Liver (tissue), 9 donors: ENCODE measurements around the gene SFMBT2. TPM values are rescaled to one million over a fixed set of nuclear protein-coding genes. Genes with fewer than 3 reads are reported as not detected.

Source experiments
- DNase-seq: peaks from one replicate; pipeline ENCODE4 v3.0.0-alpha.2; 2017; ENCODE audit warnings: low spot score
- H3K27ac ChIP-seq, 2 donors: one replicate each; pipeline ENCODE4 v1.7.0; 2013; ENCODE audit warnings: inconsistent platforms in 2 of 2, low read length in 2 of 2, control low read depth in 1 of 2, low read depth in 1 of 2, mild to moderate bottlenecking in 1 of 2
- H3K27me3 ChIP-seq, 4 donors: one replicate each; pipeline versions ENCODE4 v1.6.1 to v1.7.0; 2013; ENCODE audit warnings: low read length in 3 of 4, inconsistent platforms in 1 of 4, mild to moderate bottlenecking in 1 of 4, moderate library complexity in 1 of 4; ENCODE audit not compliant: control insufficient read depth in 4 of 4, insufficient read depth in 4 of 4
- H3K36me3 ChIP-seq, 4 donors: one replicate each; pipeline versions ENCODE4 v1.6.1 to v1.7.0; 2013; ENCODE audit warnings: low read length in 3 of 4, mild to moderate bottlenecking in 3 of 4, low read depth in 1 of 4, moderate library complexity in 1 of 4; ENCODE audit not compliant: control insufficient read depth in 4 of 4, insufficient read depth in 3 of 4
- H3K4me1 ChIP-seq, 4 donors: one replicate each; pipeline versions ENCODE4 v1.6.1 to v1.7.0; 2013; ENCODE audit warnings: low read length in 3 of 4, mild to moderate bottlenecking in 3 of 4, moderate library complexity in 1 of 4; ENCODE audit not compliant: control insufficient read depth in 4 of 4, insufficient read depth in 4 of 4
- H3K4me3 ChIP-seq, 3 donors: one replicate each; pipeline versions ENCODE4 v1.6.1 to v1.7.0; 2013; ENCODE audit warnings: low read length in 3 of 3, control low read depth in 1 of 3, low read depth in 1 of 3, mild to moderate bottlenecking in 1 of 3
- H3K9ac ChIP-seq, 2 donors: one replicate each; pipeline ENCODE4 v1.7.0; 2013; ENCODE audit warnings: low read length in 2 of 2, mild to moderate bottlenecking in 2 of 2, moderate library complexity in 2 of 2, control low read depth in 1 of 2, low read depth in 1 of 2
- H3K9me3 ChIP-seq, 4 donors: one replicate each; pipeline versions ENCODE4 v1.6.1 to v1.7.0; 2013; ENCODE audit warnings: low read length in 3 of 4; ENCODE audit not compliant: control insufficient read depth in 4 of 4
- EGR1 ChIP-seq, 2 donors: IDR thresholded peaks; 2 replicates each; pipeline ENCODE4 v1.6.1; 2016 to 2018; ENCODE audit warnings: antibody characterized with exemption in 2 of 2, low read depth in 2 of 2
- FOXA1 ChIP-seq: IDR thresholded peaks from 2 replicates; pipeline ENCODE4 v1.6.1; 2016; ENCODE audit warnings: antibody characterized with exemption
- FOXA2 ChIP-seq: IDR thresholded peaks from 2 replicates; pipeline ENCODE4 v1.6.1; 2016; ENCODE audit warnings: antibody characterized with exemption
- GABPA ChIP-seq, 2 donors: IDR thresholded peaks in 1 of 2; conservative IDR thresholded peaks in 1 of 2; 2 replicates each; pipeline ENCODE4 v1.6.1; 2016; ENCODE audit warnings: antibody characterized with exemption in 2 of 2, mild to moderate bottlenecking in 1 of 2, moderate library complexity in 1 of 2
- HNF4A ChIP-seq, 2 donors: conservative IDR thresholded peaks; 2 replicates each; pipeline ENCODE4 v1.6.1; 2016; ENCODE audit warnings: antibody characterized with exemption in 2 of 2, mild to moderate bottlenecking in 2 of 2
- JUND ChIP-seq, 2 donors: IDR thresholded peaks; 2 replicates each; pipeline ENCODE4 v1.6.1; 2016; ENCODE audit warnings: antibody characterized with exemption in 2 of 2
- NR2F2 ChIP-seq: IDR thresholded peaks from 2 replicates; pipeline ENCODE4 v1.6.1; 2016; ENCODE audit warnings: antibody characterized with exemption
- RXRA ChIP-seq, 2 donors: IDR thresholded peaks; 2 replicates each; pipeline ENCODE4 v1.6.1; 2017 to 2018; ENCODE audit warnings: antibody characterized with exemption in 2 of 2, mild to moderate bottlenecking in 1 of 2
- TAF1 ChIP-seq: conservative IDR thresholded peaks from 2 replicates; pipeline ENCODE4 v1.6.1; 2016; ENCODE audit warnings: antibody characterized with exemption, mild to moderate bottlenecking
- YY1 ChIP-seq: IDR thresholded peaks from 2 replicates; pipeline ENCODE4 v1.6.1; 2016; ENCODE audit warnings: antibody characterized with exemption, mild to moderate bottlenecking
- WGBS: extraction: QIAGEN DNeasy Blood & Tissue Kit; methylation state at CpG from one replicate; pipeline ENCODE4 v1.1.7; 2013; 5-methylcytosine and 5-hydroxymethylcytosine counted together
- polyA plus RNA-seq, 2 donors: library from polyadenylated mRNA; stranded (reverse) in 1 of 2; unstranded in 1 of 2; fragments of 200-250 nt in 1 of 2; fragments of >200 nt in 1 of 2; fragmentation: Nextera tagmentation in 1 of 2; extraction: Ambion mirVana in 1 of 2; gene quantifications; one replicate each; pipeline versions ENCODE4 v1.2.1 to v1.2.3, GENCODE V29; 2013 to 2015
- total RNA-seq, 2 donors: library from RNA; depleted of rRNA; stranded (reverse); fragments of >200 nt; gene quantifications; one replicate each; pipeline ENCODE4 v1.2.3, GENCODE V29; 2014
- TF ChIP-seq, protein P1 (sequence below): IDR thresholded peaks from 2 replicates; pipeline ENCODE4 v1.6.1; 2016; ENCODE audit warnings: antibody characterized with exemption
- TF ChIP-seq, protein P2 (sequence below): IDR thresholded peaks from 2 replicates; pipeline ENCODE4 v1.6.1; 2016; ENCODE audit warnings: antibody characterized with exemption, mild to moderate bottlenecking
- TF ChIP-seq, protein P3 (sequence below): fragments of 150-350 bp; IDR thresholded peaks from 2 replicates; pipeline ENCODE4 v1.5.1; 2017; ENCODE audit warnings: improper control_type of control experiment, low read depth, low read length; ENCODE audit not compliant: missing input control
- TF ChIP-seq, protein P4 (sequence below): IDR thresholded peaks from 2 replicates; pipeline ENCODE4 v1.6.1; 2016; ENCODE audit warnings: antibody characterized with exemption
- TF ChIP-seq, protein P5 (sequence below): IDR thresholded peaks from 2 replicates; pipeline ENCODE4 v1.6.1; 2016; ENCODE audit warnings: antibody characterized with exemption
- donor health status: healthy.
- donor health status: healthy.
- donor health status: healthy.
- donor health status: healthy.
- donor health status: healthy.

Gene SFMBT2
- total and polyA plus RNA-seq, 4 donors: 0.46 to 2.8 (median 1.5) TPM

DNA sequence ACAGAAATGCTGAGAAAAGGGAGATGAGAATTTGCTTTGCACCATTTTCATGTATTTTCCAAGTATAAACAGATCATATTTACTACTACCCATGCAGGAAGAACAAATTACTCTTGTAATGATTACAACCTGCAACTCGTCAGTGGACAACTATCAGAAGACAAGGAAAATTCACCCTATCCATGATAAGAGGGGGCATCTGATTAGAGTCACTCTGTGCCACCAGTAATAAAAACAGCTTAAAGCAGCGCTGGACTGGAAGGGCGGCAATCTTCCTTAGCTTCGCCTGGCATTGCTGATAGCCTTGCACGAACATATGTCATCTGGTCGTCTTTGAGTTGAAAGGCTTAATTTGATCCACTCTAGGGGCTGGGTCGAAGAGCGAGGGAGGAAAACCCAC is 162.7 kb downstream of the SFMBT2 start (continued):
- TF ChIP-seq FOXA1 (no peak), EGR1 (IDR thresholded peaks at IDR 0.05; ENCODE audit: low read depth in 2 of 2) (no peak)
- TF ChIP-seq, protein P1, sequence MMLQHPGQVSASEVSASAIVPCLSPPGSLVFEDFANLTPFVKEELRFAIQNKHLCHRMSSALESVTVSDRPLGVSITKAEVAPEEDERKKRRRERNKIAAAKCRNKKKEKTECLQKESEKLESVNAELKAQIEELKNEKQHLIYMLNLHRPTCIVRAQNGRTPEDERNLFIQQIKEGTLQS: no peak

DNA sequence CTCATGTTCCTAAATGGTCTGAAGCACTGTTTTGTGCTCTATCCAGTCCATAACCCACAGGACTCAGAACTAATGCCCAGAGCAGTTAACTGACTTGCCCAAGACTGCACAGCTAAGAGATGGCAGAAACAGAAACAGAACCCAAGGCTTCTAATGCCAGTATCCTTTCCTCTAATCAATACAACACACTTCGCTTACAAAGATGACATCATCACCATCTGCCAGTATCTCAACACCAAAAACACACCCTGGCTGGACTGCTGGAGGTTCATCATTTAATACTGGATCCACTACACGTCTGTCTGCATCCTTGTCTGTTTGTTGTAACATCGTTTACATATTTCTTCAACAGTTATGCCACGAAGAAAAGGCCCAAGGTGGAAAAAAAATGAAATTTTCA is 165.3 kb downstream of the SFMBT2 start:
- Histone ChIP-seq H3K27ac (no peak overlapping the region), H3K4me3 (no peak overlapping the region), H3K9ac (no peak overlapping the region), H3K9me3 (no peaks in the 10 kb centered on the region), H3K4me1 (no peaks in the 10 kb centered on the region), H3K36me3 (peaks cover 0 to 3% (median 0%) of the 10 kb centered on the region in 4 donors), H3K27me3 (no peaks in the 10 kb centered on the region)
- TF ChIP-seq, protein P2, sequence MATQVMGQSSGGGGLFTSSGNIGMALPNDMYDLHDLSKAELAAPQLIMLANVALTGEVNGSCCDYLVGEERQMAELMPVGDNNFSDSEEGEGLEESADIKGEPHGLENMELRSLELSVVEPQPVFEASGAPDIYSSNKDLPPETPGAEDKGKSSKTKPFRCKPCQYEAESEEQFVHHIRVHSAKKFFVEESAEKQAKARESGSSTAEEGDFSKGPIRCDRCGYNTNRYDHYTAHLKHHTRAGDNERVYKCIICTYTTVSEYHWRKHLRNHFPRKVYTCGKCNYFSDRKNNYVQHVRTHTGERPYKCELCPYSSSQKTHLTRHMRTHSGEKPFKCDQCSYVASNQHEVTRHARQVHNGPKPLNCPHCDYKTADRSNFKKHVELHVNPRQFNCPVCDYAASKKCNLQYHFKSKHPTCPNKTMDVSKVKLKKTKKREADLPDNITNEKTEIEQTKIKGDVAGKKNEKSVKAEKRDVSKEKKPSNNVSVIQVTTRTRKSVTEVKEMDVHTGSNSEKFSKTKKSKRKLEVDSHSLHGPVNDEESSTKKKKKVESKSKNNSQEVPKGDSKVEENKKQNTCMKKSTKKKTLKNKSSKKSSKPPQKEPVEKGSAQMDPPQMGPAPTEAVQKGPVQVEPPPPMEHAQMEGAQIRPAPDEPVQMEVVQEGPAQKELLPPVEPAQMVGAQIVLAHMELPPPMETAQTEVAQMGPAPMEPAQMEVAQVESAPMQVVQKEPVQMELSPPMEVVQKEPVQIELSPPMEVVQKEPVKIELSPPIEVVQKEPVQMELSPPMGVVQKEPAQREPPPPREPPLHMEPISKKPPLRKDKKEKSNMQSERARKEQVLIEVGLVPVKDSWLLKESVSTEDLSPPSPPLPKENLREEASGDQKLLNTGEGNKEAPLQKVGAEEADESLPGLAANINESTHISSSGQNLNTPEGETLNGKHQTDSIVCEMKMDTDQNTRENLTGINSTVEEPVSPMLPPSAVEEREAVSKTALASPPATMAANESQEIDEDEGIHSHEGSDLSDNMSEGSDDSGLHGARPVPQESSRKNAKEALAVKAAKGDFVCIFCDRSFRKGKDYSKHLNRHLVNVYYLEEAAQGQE: no peak
- TF ChIP-seq YY1: no peak
- TF ChIP-seq GABPA (IDR thresholded peaks at IDR 0.05 in 1 of 2, conservative IDR thresholded peaks at IDR 0.05 in 1 of 2): no peak
- TF ChIP-seq HNF4A (conservative IDR thresholded peaks at IDR 0.05): no peak
- TF ChIP-seq, protein P3, sequence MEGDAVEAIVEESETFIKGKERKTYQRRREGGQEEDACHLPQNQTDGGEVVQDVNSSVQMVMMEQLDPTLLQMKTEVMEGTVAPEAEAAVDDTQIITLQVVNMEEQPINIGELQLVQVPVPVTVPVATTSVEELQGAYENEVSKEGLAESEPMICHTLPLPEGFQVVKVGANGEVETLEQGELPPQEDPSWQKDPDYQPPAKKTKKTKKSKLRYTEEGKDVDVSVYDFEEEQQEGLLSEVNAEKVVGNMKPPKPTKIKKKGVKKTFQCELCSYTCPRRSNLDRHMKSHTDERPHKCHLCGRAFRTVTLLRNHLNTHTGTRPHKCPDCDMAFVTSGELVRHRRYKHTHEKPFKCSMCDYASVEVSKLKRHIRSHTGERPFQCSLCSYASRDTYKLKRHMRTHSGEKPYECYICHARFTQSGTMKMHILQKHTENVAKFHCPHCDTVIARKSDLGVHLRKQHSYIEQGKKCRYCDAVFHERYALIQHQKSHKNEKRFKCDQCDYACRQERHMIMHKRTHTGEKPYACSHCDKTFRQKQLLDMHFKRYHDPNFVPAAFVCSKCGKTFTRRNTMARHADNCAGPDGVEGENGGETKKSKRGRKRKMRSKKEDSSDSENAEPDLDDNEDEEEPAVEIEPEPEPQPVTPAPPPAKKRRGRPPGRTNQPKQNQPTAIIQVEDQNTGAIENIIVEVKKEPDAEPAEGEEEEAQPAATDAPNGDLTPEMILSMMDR: no peak
- no peak for TF ChIP-seq JUND (IDR thresholded peaks at IDR 0.05)
- no peak for TF ChIP-seq FOXA1
- TF ChIP-seq, protein P4, sequence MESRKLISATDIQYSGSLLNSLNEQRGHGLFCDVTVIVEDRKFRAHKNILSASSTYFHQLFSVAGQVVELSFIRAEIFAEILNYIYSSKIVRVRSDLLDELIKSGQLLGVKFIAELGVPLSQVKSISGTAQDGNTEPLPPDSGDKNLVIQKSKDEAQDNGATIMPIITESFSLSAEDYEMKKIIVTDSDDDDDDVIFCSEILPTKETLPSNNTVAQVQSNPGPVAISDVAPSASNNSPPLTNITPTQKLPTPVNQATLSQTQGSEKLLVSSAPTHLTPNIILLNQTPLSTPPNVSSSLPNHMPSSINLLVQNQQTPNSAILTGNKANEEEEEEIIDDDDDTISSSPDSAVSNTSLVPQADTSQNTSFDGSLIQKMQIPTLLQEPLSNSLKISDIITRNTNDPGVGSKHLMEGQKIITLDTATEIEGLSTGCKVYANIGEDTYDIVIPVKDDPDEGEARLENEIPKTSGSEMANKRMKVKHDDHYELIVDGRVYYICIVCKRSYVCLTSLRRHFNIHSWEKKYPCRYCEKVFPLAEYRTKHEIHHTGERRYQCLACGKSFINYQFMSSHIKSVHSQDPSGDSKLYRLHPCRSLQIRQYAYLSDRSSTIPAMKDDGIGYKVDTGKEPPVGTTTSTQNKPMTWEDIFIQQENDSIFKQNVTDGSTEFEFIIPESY: no peak
- no peak for TF ChIP-seq FOXA2
- no peak for TF ChIP-seq NR2F2
- no peak for TF ChIP-seq RXRA (IDR thresholded peaks at IDR 0.05)
- no peak for TF ChIP-seq TAF1
- no peak for TF ChIP-seq EGR1 (IDR thresholded peaks at IDR 0.05; ENCODE audit: low read depth in 2 of 2)
- TF ChIP-seq, protein P5, sequence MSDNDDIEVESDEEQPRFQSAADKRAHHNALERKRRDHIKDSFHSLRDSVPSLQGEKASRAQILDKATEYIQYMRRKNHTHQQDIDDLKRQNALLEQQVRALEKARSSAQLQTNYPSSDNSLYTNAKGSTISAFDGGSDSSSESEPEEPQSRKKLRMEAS: no peak
- DNase-seq: no peak
- 88% methylated on average over 4 of the region's 4 CpGs for WGBS
